ENCODE data around the gene CALY.

- no peak for TF ChIP-seq CTCF (conservative IDR thresholded peaks at IDR 0.05; ENCODE audit: low read depth, low read length)
- no peak for TF ChIP-seq EZH2 (IDR thresholded peaks at IDR 0.05; ENCODE audit: low read length, unreplicated experiment)
Observed at GRCh38 chr10:133361773-133362441, 25.2 kb upstream of the CALY start.

Data from PC-3 (cell line).